PFSK-1 (cell line): Measurements from ENCODE around the gene HDHD2.

Experiments
- FOXP2 ChIP-seq: optimal IDR thresholded peaks from 2 replicates; pipeline ENCODE3; 2011; ENCODE audit warnings: borderline replicate concordance, control low read depth, inconsistent platforms; ENCODE audit not compliant: insufficient read depth; ENCODE audit errors: extremely low read length, extremely low read depth
- POLR2AphosphoS5 ChIP-seq: IDR thresholded peaks from 2 replicates; pipeline ENCODE4 v1.6.1; 2012; ENCODE audit warnings: low read depth, mild to moderate bottlenecking, control low read depth, low read length, moderate library complexity
- SIN3A ChIP-seq: IDR thresholded peaks from 2 replicates; pipeline ENCODE4 v1.6.1; 2012; ENCODE audit warnings: mild to moderate bottlenecking, low read length, moderate library complexity, borderline replicate concordance; ENCODE audit not compliant: insufficient read depth
- TAF1 ChIP-seq: IDR thresholded peaks from 2 replicates; pipeline ENCODE4 v1.6.1; 2012; ENCODE audit warnings: low read length, control low read depth, borderline replicate concordance; ENCODE audit not compliant: insufficient read depth
- TF ChIP-seq, protein P1 (sequence below), 2 experiments: IDR thresholded peaks; 2 replicates each; pipeline versions ENCODE4 v1.6.1 to v1.8.0; 2011 to 2012; ENCODE audit warnings: low read depth in 2 of 2, low read length in 2 of 2, control low read depth in 1 of 2, inconsistent platforms in 1 of 2, mild to moderate bottlenecking in 1 of 2, moderate library complexity in 1 of 2; ENCODE audit not compliant: insufficient read depth in 1 of 2

Gene HDHD2

DNA sequence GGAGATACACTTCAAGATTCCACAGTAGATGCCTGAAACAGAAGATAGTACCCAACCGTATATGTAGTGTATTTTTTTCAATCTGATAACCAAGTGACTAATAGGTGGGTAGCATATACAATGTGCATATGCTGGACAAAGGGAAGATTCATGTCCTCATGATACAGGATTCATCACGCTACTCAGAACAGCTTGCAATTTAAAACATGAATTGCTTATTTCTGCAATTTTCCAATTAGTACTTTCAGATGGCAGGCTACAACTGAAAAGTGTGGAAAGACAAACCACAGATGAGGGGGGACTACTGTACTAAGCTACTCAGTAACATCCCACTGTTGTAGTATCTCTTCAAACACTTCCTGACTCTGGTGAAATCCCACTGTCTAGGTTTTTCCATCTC is 22.2 kb upstream of the HDHD2 start:
- TF ChIP-seq FOXP2, result no peak
- TF ChIP-seq, protein P1, sequence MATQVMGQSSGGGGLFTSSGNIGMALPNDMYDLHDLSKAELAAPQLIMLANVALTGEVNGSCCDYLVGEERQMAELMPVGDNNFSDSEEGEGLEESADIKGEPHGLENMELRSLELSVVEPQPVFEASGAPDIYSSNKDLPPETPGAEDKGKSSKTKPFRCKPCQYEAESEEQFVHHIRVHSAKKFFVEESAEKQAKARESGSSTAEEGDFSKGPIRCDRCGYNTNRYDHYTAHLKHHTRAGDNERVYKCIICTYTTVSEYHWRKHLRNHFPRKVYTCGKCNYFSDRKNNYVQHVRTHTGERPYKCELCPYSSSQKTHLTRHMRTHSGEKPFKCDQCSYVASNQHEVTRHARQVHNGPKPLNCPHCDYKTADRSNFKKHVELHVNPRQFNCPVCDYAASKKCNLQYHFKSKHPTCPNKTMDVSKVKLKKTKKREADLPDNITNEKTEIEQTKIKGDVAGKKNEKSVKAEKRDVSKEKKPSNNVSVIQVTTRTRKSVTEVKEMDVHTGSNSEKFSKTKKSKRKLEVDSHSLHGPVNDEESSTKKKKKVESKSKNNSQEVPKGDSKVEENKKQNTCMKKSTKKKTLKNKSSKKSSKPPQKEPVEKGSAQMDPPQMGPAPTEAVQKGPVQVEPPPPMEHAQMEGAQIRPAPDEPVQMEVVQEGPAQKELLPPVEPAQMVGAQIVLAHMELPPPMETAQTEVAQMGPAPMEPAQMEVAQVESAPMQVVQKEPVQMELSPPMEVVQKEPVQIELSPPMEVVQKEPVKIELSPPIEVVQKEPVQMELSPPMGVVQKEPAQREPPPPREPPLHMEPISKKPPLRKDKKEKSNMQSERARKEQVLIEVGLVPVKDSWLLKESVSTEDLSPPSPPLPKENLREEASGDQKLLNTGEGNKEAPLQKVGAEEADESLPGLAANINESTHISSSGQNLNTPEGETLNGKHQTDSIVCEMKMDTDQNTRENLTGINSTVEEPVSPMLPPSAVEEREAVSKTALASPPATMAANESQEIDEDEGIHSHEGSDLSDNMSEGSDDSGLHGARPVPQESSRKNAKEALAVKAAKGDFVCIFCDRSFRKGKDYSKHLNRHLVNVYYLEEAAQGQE (IDR thresholded peaks at IDR 0.05; ENCODE audit: insufficient read depth in 1 of 2, low read depth in 2 of 2, low read length in 2 of 2), result no peak
- no peak for TF ChIP-seq SIN3A
- no peak for TF ChIP-seq POLR2AphosphoS5
- TF ChIP-seq TAF1, result no peak

DNA sequence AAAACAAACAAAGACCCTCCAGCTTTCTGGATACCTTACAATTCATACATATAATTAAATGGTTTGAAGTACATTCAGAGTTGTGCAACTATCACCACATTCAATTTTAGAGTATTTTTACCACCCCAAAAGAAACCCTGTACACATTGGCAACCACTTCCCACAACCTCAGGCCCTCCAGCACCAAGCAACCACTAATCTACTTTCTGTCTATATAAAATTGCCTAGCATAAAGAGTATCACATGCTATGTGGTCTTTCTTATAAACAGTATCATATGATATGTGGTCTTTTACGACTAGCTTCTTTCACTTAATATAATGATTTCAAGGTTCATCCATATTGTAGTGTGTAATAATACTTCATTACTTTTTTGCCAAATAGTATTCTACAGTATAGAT is 18.6 kb upstream of the HDHD2 start:
- no peak for TF ChIP-seq SIN3A
- TF ChIP-seq POLR2AphosphoS5, result no peak
- TF ChIP-seq, protein P1 (IDR thresholded peaks at IDR 0.05; ENCODE audit: insufficient read depth in 1 of 2, low read depth in 2 of 2, low read length in 2 of 2), result no peak
- TF ChIP-seq TAF1, result no peak
- no peak for TF ChIP-seq FOXP2

DNA sequence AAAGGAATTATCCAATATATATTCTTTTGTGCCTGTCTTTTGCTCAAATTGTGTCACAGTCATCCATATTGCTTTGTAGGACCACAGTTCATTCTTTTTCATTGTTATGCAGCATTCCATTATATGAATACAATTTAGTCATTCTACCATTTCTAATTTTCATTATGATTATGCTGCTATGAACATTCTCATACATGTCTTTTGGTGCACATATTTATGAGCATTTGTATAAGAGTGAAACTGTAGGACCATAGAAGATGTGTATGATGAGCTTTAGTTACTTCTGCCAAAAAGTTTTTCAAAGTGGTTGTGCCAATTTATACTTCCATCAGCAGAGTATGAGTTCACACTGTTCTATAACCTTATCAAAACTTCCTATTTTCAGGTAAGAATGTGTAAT is 18.2 kb upstream of the HDHD2 start:
- TF ChIP-seq TAF1 (no peak), FOXP2 (no peak)
- TF ChIP-seq, protein P1 (IDR thresholded peaks at IDR 0.05; ENCODE audit: insufficient read depth in 1 of 2, low read depth in 2 of 2, low read length in 2 of 2), result no peak

DNA sequence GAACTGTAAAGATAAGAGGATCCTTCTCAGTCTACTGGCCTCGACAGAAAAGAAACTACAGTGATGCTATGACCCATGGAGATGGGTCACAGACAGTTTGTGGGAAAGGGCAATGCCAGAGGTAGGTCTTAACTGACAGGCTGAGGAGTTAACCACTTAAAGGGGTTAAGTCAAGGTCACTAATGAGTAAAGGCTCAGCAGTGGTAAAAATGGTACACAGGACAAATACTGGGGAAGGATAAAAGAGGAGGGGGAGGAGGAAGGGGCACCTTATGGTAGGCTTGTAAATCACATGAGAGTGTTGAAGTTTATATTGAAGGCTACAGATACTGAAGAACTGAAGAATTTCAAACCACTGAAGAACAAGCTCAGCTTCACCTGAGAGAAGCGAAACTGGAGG is 16.0 kb upstream of the HDHD2 start:
- TF ChIP-seq, protein P1 (IDR thresholded peaks at IDR 0.05; ENCODE audit: insufficient read depth in 1 of 2, low read depth in 2 of 2, low read length in 2 of 2), result no peak
- no peak for TF ChIP-seq TAF1
- no peak for TF ChIP-seq POLR2AphosphoS5
- TF ChIP-seq FOXP2, result no peak

DNA sequence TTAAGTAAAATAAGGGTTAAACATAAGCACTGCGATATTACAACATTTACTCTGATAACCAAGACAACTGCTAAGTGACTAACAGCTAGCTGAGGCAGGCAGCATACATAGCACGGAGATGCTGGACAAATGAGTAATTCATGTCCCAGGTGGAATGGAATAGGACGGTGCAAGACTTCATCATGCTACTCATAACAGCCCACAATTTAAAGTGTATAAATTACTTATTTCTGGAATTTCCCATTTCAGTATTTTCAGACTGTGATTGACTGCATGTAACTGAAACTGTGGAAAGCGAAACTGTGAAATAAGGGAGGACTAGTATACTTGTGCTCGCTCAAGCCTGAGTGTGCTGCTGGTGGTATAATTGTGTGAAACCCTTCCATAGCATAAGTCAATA is 12.9 kb upstream of the HDHD2 start:
- no peak for TF ChIP-seq POLR2AphosphoS5
- TF ChIP-seq FOXP2, result no peak
- TF ChIP-seq SIN3A, result no peak
- TF ChIP-seq, protein P1 (IDR thresholded peaks at IDR 0.05; ENCODE audit: insufficient read depth in 1 of 2, low read depth in 2 of 2, low read length in 2 of 2), result no peak
- no peak for TF ChIP-seq TAF1
